GM10266 (cell line): ENCODE data around the gene ITSN1.

ENCODE experiments used
- DNase-seq: peaks from one replicate; pipeline ENCODE4 v3.0.0; 2012; ENCODE audit errors: extremely low spot score
- TF ChIP-seq, protein P1 (sequence below): IDR thresholded peaks from 2 replicates; pipeline ENCODE4 v1.5.1; 2012; ENCODE audit warnings: mild to moderate bottlenecking, low read depth; ENCODE audit not compliant: control insufficient read depth, insufficient read depth; ENCODE audit errors: missing control alignments

ITSN1 gene

DNA sequence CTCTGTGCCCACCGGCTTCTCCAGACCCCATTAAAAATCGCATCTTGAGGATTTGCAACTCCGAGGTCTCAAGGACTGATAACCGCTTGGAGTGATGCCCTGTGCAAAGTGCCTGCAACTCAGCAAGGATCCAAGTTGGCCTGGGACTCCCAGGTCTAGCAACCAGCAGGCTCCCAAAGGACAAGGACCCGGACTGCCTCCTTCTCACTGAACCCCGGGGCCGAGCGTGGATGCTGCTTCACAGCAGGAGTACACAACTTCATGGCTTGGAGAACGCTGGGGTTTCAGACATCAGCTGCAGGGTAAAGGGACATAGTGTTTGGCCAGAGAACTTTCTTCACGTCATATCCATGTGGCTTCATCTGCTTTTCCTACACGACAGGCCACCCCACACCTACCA lies 208.1 kb downstream of the ITSN1 start:
- DNase-seq = no peak
- TF ChIP-seq, protein P1, sequence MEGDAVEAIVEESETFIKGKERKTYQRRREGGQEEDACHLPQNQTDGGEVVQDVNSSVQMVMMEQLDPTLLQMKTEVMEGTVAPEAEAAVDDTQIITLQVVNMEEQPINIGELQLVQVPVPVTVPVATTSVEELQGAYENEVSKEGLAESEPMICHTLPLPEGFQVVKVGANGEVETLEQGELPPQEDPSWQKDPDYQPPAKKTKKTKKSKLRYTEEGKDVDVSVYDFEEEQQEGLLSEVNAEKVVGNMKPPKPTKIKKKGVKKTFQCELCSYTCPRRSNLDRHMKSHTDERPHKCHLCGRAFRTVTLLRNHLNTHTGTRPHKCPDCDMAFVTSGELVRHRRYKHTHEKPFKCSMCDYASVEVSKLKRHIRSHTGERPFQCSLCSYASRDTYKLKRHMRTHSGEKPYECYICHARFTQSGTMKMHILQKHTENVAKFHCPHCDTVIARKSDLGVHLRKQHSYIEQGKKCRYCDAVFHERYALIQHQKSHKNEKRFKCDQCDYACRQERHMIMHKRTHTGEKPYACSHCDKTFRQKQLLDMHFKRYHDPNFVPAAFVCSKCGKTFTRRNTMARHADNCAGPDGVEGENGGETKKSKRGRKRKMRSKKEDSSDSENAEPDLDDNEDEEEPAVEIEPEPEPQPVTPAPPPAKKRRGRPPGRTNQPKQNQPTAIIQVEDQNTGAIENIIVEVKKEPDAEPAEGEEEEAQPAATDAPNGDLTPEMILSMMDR = no peak

DNA sequence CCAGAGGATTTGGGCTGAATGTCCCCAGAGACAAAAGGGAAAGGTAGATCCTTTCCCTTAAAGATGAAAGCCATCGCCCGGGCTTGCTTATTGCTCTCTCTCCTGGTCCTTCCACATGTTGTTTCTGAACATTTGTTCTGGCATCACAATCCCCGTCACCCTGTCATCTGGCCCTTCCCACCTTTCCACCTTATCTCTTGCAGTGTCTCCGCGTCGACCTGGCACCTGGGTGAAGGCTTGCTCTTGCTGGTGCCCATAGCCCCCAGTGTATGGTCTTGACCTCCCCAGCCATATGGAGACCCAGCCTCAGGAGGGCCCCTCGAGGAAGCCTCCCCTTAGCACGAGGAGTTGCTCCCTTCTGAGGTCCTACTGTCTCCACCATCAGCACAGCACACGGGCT lies 208.7 kb downstream of the ITSN1 start:
- no peak for DNase-seq
- TF ChIP-seq, protein P1 = no peak

DNA sequence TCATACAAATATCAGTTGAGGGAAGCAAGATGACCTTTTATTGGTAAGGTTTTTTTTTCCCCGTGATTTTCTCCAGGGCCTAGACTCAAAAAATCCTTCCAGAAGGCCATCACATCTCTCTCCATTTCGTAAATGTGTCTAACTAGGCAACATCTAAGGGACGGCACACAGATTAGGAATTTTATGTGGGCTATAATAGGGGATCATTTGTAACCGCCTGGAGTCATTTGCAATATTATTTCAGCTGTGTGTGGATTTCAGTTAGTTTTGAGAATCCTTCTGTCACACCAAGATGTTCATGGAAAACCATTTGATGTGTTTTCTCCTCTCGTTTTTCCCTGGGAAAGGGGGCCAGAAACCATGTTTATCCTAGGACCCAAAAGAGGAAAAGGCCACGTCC lies 210.2 kb downstream of the ITSN1 start:
- TF ChIP-seq, protein P1 = no peak
- no peak for DNase-seq

DNA sequence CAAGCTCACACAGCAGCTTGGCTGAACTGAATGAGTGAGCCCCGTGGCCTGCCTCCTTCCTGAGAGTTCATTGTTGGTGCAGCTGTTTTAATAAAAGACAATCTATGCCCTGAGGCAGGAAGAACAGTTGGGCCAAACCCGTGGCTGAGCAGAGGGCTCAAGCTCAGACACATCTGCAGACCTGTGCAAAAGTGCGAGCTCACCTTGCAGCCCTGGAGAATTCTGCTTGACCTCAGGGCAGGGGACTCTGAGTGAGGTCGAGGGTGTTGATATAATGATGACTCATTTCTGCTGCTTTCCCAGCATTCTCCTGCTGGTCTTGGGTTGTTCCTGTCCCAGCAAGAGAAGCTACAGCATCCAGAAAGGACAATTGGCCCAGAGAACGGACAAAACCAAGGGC lies 212.3 kb downstream of the ITSN1 start:
- DNase-seq = no peak
- TF ChIP-seq, protein P1 = no peak

DNA sequence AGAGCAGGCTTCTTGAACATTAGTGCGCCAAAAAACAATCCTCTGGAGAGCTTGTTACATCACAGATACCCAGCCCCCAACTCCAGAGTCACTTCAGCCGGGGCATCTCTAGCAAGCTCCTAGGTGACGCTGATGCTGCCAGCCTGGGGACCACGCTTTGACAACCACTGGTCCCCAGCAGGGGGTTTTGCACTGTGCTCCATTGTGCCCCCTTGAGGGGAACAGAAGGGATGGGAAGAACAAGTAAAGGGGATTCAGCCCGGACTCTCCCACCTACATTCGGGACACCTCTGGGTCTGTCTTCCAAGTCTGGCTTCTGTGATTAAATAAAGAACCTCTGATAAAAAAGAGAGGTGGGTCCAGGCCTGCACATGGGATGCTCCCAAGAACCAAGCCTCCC lies 212.9 kb downstream of the ITSN1 start:
- DNase-seq = no peak
- TF ChIP-seq, protein P1 = no peak

DNA sequence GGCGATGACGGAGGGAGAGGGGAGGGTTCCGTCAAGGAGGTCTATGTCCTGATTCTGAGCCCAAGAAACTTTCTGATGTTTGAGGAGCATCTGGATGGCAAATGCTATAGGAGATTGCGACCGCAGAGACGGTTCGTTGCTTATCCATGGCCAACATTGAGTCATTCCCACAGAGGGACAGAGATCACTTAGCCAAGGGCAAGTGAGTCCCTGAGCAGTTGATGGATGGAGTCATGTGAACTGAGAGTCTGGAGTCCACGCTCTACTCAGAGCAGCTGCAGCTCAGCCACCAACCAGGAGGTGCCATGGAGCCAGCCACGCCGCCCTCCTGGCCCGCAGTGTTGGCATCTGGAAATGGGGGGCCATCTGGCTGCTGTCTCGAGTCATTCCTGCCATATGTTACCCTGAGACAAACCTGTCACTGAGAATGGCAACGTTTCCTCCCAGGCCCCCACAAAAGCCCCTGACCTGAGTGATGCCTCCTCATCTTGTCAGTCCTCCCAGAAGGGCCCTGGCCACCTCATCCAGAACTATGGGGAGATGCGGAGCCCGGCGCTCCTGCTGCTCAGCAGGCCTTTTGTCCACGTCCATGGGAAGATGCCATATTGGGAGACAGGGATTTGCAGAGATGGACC lies 214.7 kb downstream of the ITSN1 start:
- TF ChIP-seq, protein P1 = no peak
- no peak for DNase-seq

DNA sequence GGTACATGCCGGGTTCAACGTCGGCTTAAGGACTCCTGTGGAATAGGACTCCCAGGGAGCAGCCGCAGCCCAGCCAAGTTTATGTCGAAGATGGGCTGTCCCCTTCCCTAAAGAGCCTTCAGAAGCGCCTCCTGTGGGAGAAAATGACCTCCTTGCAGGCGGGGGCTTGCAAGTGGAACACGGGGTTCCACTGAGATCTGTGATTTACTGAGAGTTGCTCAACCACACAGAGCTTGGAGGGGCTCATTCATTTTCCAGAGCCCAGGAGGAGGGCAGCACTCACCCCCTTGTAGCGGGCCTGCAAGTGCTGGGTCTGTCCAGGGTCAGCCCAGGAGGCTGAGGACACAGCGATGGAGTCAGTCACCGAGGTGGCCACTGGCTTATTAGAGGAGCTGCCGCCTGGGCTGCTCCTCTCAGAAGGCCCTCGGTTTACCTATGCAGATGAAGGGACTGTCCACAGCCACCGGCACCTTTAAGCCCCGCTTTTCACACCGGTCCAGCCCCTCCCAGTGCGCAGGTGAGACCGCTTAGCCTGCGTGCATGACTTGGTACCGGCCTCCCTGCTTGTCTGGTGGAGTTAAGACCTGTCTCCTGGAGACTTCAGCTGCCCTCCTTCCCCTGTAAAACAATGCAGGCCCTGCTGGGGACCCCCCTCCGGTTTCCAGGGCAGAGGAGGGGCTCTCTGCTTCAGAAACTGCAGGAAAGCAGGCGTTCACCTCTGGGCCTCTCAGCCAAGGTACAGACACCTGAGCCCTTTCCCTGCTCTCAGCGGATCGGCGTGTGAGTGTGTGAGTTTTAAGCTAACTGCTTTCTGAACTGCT lies 215.8 kb downstream of the ITSN1 start:
- DNase-seq = no peak
- TF ChIP-seq, protein P1 = no peak
